ENCODE measurements around the gene PHYHD1. TPM values are rescaled to one million over a fixed set of nuclear protein-coding genes. Genes with fewer than 3 reads are reported as not detected.

Gene PHYHD1
- 18.0 and 22.2 TPM in 2 replicates for total RNA-seq (2021)
- long read RNA-seq, partial matches to known transcripts: 13 of 24 reads
- long read RNA-seq, other reads (novel, unspliced or antisense): 9 of 24 reads

GRCh38 chr9:128920381-128921058 is at the start of gene PHYHD1:
PHYHD1 (plus strand) TSS chr9:128920982; CDS start chr9:128922324, 1,342 bp downstream.
- Histone ChIP-seq H3K27ac (ENCODE audit: insufficient read length, low read depth, low read length) (no peak within 1 kb of the TSS), H4K20me1 (ENCODE audit: control insufficient read depth, insufficient read depth, insufficient read length) (peaks cover 3% of the 10 kb centered on the region), H3K14ac (ENCODE audit: insufficient read depth, low read length) (peak within 1 kb of the TSS; percentile 57), H2BK5ac (ENCODE audit: insufficient read length, low read length) (no peak within 1 kb of the TSS), H4K8ac (replicated peaks; ENCODE audit: insufficient read length, low read depth, low read length) (no peak within 1 kb of the TSS), H3K4ac (ENCODE audit: low read depth, low read length) (no peak within 1 kb of the TSS), H3K23ac (ENCODE audit: insufficient read length, low read depth, low read length) (no peak within 1 kb of the TSS), H2BK15ac (ENCODE audit: low read depth, low read length) (no peak within 1 kb of the TSS), H3T11ph (ENCODE audit: low read length) (no peak within 1 kb of the TSS), H3K23me2 (ENCODE audit: insufficient read length, low read depth, low read length, poor library complexity, severe bottlenecking) (no peaks in the 10 kb centered on the region), H3K9ac (ENCODE audit: extremely low read depth, insufficient read length, low read length) (no peak within 1 kb of the TSS), H3K18ac (ENCODE audit: insufficient read length, low read depth, low read length) (no peak within 1 kb of the TSS), H2BK20ac (ENCODE audit: low read depth, low read length, poor library complexity, severe bottlenecking) (no peak within 1 kb of the TSS), H3K27me3 (ENCODE audit: insufficient read depth, low read length) (no peaks in the 10 kb centered on the region), H3K4me2 (ENCODE audit: insufficient read depth, insufficient read length, low read length) (no peak within 1 kb of the TSS), H2BK12ac (ENCODE audit: insufficient read length, low read depth, low read length) (no peak within 1 kb of the TSS), H2AK5ac (ENCODE audit: insufficient read length, low read length) (no peak within 1 kb of the TSS), H3K56ac (ENCODE audit: insufficient read length, low read depth, low read length) (no peak within 1 kb of the TSS), H3K9me3 (ENCODE audit: control insufficient read depth, low read depth, low read length) (no peaks in the 10 kb centered on the region), H3K79me1 (ENCODE audit: insufficient read depth, low read depth, low read length, poor library complexity, severe bottlenecking) (no peaks in the 10 kb centered on the region), H2BK120ac (ENCODE audit: low read depth, low read length, poor library complexity, severe bottlenecking) (no peak within 1 kb of the TSS), H4K91ac (ENCODE audit: insufficient read length, low read depth, low read length) (no peak within 1 kb of the TSS), H4K5ac (ENCODE audit: insufficient read length, low read depth, low read length) (peak within 1 kb of the TSS; percentile 16), H3K4me1 (ENCODE audit: insufficient read depth, low read length) (no peaks in the 10 kb centered on the region; the same call in 1 of the 2 replicates), H3K79me2 (ENCODE audit: insufficient read depth, low read length) (no peaks in the 10 kb centered on the region), H2AFZ (ENCODE audit: low read length) (no peak within 1 kb of the TSS)
- DNase-seq: no peak
- Mint-ChIP-seq H3K9me3 (no peaks in the 10 kb centered on the region), H3K36me3 (ENCODE audit: insufficient read depth in 1 of 3, low read depth in 3 of 3) (peaks cover 15 to 33% (median 25%) of the 10 kb centered on the region in 3 experiments; a peak in 6 of 7 replicates), H3K27me3 (ENCODE audit: low read depth) (no peaks in the 10 kb centered on the region; the same call in 1 of the 2 replicates), H3K4me1 (peaks cover 16 to 17% of the 10 kb centered on the region in 2 experiments), H3K4me3 (peak within 1 kb of the TSS; percentile 79 to 81), H3K27ac (peak within 1 kb of the TSS; percentile 91 to 98 (median 97))
- WGBS (ENCODE audit: extremely low coverage, insufficient read length, low lambda C conversion rate): no CpG with 5 or more reads among the region's 13 CpGs
- no peak for TF ChIP-seq CTCF (conservative IDR thresholded peaks at IDR 0.05)
